SK-N-SH treated with all-trans-retinoic acid at 6 μM for 48 hours (cell line): ENCODE data around the gene RAD52.

Experiments used
- CSDC2 ChIP-seq: fragments of 250-450 bp; sonication (Bioruptor Pico); IDR thresholded peaks from 2 replicates; pipeline ENCODE4 v1.5.0; 2020; ENCODE audit warnings: mild to moderate bottlenecking, moderate library complexity
- ESRRG ChIP-seq: fragments of 250-450 bp; sonication (Bioruptor Pico); IDR thresholded peaks from 2 replicates; pipeline ENCODE4 v1.6.1; 2021; ENCODE audit warnings: mild to moderate bottlenecking
- OSR1 ChIP-seq: fragments of 250-450 bp; sonication (Bioruptor Pico); IDR thresholded peaks from 2 replicates; pipeline ENCODE4 v1.8.0; 2022; ENCODE audit warnings: moderate library complexity, mild to moderate bottlenecking, inconsistent platforms
- PATZ1 ChIP-seq: fragments of 250-450 bp; sonication (Bioruptor Pico); IDR thresholded peaks from 2 replicates; pipeline ENCODE4 v1.8.0; 2020; ENCODE audit warnings: mild to moderate bottlenecking, moderate library complexity, borderline replicate concordance
- SNAI2 ChIP-seq: fragments of 250-450 bp; sonication (Bioruptor Pico); IDR thresholded peaks from 2 replicates; pipeline ENCODE4 v1.5.0; 2020; ENCODE audit warnings: mild to moderate bottlenecking, moderate library complexity
- TOX ChIP-seq: fragments of 250-450 bp; sonication (Bioruptor Pico); IDR thresholded peaks from 2 replicates; pipeline ENCODE4 v1.8.0; 2021; ENCODE audit warnings: mild to moderate bottlenecking, moderate library complexity, borderline replicate concordance
- TSHZ2 ChIP-seq: fragments of 250-450 bp; sonication (Bioruptor Pico); IDR thresholded peaks from 2 replicates; pipeline ENCODE4 v1.5.0; 2020; ENCODE audit warnings: mild to moderate bottlenecking, moderate library complexity
- ZC3H10 ChIP-seq: fragments of 250-450 bp; sonication (Bioruptor Pico); IDR thresholded peaks from 2 replicates; pipeline ENCODE4 v1.5.1; 2021; ENCODE audit warnings: mild to moderate bottlenecking, moderate library complexity
- ZFP3 ChIP-seq: fragments of 250-450 bp; sonication (Bioruptor Pico); IDR thresholded peaks from 2 replicates; pipeline ENCODE4 v1.5.0; 2020; ENCODE audit warnings: mild to moderate bottlenecking, moderate library complexity
- ZFP30 ChIP-seq: fragments of 450-650 bp; formaldehyde crosslinking; IDR thresholded peaks from 2 replicates; pipeline ENCODE4 v1.5.0; 2022; ENCODE audit warnings: mild to moderate bottlenecking, moderate library complexity
- ZNF565 ChIP-seq: fragments of 450-650 bp; formaldehyde crosslinking; conservative IDR thresholded peaks from 2 replicates; pipeline ENCODE4 v1.5.0; 2020; ENCODE audit warnings: low read depth, mild to moderate bottlenecking, moderate library complexity

- TF ChIP-seq TSHZ2, result no peak
- no peak for TF ChIP-seq SNAI2
- TF ChIP-seq ZFP3, result no peak
- no peak for TF ChIP-seq OSR1 (CRISPR knock-in tag)
- no peak for TF ChIP-seq ZNF565 (CRISPR knock-in tag)
- TF ChIP-seq ESRRG (CRISPR knock-in tag), result no peak
- TF ChIP-seq TOX (CRISPR knock-in tag), result no peak
- no peak for TF ChIP-seq ZFP30
- TF ChIP-seq ZC3H10 (CRISPR knock-in tag), result no peak
- TF ChIP-seq CSDC2 (CRISPR knock-in tag), result no peak
- TF ChIP-seq PATZ1 (CRISPR knock-in tag), result no peak
These were observed 83.9 kb downstream of the RAD52 start for GRCh38 chr12:865614-866013.
